CD1c-positive myeloid dendritic cell (primary cell): Measurements from ENCODE around the gene GTPBP8.
A peak's percentile ranks its signal among the peaks of the same experiment; 100 is the strongest.
"Not testable (repeated sequence)": the region's sequence is repeated elsewhere in the genome, so short reads cannot be mapped to it uniquely, and the experiment has no call there.

Experiments used
- DNase-seq: peaks from one replicate; pipeline ENCODE4 v3.0.0-alpha.2; 2016; ENCODE audit errors: extremely low spot score

The GTPBP8 gene

DNA sequence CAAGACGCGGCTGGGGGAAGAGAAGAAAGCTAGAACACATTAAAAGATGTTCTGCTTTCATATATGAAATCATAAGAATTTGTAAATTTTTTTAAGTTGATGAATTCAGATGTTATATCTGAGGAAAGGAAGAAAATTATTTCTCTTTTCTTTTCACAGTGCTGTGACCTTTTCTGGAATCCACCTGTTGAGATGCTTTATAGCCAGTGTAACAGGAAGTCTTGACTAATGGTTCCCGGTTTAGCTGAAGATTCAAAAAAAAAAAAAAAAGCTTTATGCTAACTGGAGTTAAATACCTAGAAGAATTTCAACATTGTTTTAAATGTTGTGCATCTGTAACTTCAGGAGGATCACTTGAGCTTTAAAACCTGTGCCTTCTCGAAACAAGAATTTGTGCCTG is 9.9 kb downstream of the GTPBP8 start:
- no peak for DNase-seq

DNA sequence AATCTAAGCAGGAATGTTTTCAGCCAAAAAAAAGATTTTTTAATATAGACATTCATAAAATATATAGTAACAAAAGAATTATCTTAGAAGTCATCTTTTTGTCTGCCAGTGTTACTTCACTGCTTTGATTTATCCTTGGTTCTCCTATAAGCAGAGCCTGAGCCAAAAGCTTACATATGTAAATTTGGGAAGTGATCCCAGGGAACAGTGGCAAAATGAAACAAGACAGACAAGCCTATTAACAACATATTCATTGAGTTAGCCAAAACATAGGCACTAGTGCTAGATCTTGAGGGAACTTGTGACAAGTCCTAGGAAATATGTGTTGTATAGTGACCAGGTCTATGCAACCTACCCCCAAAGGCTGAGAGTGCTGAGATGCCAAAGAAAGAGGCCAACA is 11.3 kb downstream of the GTPBP8 start:
- DNase-seq = peak; percentile 7

DNA sequence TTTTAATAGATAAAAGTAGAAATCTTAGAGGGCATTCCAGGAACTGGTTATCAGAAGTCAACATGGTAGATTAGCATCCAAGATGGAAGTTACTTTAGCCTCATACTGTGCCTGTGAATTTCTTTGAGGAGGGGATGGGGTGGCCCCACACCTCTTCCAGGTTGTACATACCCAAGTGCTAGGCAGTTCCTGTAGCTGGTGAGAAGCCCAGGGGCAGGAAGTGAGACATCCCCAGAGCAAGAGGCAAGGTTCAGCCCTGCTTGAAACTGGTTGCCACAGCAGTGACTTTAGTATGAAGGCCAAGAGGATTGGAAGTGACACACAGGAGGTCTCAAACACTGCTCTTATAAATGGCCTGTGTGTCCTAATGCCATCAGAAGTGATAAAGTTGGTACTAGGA is 11.9 kb downstream of the GTPBP8 start:
- DNase-seq = no peak

DNA sequence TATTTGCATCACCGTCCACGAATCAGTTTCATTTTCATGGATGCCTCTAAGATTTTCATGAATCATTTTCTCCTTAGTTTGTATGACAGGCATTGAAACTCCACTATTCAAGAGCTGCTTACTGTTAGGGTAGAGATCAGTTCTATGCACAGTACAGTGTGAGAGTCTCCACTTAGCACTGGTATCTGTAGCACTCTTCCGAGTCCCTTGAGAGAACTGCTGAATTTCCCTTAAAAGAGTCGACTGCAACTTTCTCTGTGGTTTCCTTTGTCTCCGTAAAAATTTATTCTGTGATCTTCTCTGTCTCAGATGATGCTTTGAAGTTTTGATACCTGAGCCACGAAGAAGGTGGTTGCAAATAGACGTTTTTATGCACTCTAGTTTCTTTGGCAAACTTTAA is 14.8 kb downstream of the GTPBP8 start:
- DNase-seq = no peak

DNA sequence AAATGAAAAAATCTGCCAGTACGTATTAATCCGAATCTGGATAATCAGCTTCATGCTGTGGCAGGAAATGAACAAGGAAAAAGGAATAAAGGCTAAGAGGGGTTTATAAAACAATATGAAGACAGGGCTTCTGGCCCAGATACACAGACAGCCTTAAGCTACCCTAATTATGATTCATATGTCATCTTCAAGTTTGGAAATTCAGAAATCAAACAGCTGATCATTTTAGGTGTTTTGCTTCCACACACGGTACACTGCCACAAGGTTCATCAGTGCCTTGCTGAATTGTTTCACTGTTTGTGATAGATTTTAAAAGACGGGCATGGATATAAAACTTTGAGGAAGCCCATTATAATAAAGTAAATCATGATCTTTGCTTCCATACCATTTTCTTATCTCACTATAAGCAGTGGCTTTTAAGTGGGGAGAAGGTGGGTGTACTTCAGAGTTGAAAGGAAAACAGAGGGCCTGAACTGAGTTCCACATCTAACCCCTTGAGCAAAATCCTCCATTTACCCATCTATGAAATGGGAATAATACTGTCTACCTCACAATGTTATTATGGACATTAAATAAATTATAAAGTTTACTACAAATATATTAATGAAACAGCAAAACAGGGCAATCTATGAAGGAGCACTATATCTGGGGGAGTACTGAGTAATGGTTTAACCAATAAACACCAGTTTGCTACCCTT is 15.7 kb downstream of the GTPBP8 start:
- DNase-seq = no peak

DNA sequence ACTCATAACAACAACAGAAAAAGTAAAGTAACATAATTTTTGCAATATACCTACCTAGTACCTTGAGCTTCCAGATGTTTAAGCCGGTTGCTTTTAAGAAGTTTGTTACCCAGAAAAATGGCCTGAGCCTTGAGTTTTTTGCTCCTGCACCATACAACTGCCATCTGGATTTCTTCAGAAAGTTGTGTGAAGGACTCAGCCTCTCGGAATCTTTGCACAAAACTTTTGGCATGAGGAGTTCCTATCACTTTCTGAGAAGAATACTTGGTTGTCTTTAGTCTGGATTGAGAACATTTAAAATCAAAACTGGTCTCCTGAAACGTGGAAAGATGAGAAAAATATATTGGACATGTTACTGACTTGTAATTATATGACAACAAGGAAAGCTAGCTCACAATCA is 17.3 kb downstream of the GTPBP8 start:
- DNase-seq = no peak

DNA sequence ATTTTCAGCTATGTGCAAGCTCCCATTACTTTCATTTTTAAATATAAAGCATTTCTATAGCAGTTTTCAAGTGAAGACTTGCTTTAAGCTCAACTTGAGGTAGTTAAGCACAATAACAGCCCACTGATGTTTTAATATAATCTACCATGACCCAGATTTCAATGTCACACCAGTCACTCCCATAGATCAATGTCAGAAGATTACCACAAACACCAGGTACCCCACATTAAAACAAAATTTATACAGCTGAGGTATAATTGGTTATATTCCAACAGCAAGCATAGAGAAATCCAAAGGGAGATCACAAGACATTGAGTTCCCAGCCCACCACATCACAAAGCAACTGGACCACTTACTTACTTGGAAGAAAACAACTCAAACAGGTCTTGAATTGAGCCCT is 22.8 kb downstream of the GTPBP8 start:
- DNase-seq = no peak

DNA sequence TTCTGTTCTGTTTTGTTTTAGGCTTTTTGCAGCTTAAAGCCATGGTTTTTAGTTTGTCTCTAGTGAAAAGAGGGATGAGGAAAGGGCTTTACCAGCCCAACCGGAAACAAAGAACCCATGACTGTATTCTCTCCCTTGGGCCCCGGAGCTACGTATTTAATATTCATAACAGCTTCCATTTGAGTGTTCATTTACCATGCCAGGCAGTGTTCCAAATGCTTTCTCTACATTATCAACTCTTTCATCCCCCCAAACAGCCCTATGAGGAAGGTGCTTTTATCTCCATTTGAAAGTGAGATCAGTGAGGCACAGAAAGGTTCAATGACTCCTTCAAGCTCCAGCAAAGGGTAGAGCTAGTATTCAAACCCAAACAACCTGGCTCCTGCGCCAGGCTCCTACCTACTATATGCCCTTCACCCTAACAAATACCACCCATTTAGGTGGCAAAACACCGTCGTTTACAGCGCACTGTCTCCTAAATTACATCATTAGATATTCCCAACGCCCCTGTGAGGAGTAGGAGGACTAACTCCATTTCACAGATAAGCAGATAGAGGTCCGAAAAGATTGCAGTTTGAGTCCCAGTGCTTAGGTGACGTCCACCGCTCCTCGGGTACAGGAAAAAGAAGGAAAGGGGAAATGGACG is 27.9 kb downstream of the GTPBP8 start:
- DNase-seq = peak; percentile 4

DNA sequence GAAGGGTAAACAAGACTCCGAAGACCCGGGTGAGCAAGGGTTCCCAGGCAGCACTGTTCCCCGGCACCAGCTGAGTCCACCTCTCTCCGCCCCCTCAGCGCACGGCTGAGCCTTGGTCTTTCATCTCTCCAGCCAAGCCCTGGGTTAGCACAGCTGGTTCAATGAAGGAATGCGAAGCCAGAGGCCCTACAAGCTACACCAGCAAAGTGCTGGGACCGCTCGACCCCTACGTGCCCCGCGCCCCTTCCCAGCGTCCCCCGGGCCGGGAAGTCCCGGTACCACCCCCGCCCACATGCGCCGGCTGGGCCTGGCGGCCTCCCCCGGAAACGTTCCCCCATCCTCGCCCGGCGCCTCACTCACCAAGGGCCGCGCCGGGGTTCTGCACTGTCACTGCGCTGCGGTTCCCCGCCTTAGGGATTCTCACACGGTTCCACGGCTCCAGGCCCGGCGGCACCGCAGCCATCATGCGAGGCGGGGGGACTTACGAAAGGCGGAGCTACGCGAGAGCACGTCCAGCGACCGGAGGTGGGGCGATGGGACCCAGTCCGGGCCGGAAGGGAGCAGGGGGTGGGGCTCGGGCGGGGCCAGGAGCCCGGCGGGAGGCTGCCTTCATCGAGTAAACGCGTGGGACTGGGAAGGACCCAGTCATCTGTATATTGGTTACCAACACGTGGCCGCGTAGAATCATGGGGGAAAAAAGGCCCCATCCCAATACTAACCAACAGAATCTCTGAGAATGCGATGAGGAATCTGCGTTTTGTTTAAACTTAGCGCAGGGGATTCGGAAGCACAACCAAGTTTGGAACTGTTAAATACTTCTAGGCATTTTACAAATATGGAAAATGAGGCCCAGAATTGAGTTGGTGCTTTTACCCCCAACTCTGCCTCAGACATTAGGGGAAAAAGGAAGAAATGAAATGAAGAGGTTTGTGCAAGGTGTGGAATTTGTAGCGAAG is 28.7 kb downstream of the GTPBP8 start:
- peak; percentile 90 for DNase-seq

DNA sequence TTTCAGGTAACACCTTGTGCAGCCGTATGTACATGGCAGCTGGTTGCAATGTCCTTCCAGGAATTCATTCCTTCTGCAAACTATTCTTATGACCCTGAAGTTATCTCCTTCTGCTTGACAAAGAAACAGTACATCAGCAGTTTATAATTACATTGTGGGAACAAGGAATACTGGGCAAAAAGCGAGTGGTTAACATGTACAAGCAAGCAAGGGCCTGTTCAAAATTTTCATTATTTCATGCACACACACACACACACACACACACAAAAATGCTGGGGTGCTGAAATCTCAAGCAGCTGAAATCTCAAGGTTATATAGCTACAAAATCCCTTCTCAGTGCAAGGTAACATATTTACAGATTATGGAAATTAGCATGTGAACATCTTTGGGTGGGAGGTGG is 30.7 kb downstream of the GTPBP8 start:
- no peak for DNase-seq

DNA sequence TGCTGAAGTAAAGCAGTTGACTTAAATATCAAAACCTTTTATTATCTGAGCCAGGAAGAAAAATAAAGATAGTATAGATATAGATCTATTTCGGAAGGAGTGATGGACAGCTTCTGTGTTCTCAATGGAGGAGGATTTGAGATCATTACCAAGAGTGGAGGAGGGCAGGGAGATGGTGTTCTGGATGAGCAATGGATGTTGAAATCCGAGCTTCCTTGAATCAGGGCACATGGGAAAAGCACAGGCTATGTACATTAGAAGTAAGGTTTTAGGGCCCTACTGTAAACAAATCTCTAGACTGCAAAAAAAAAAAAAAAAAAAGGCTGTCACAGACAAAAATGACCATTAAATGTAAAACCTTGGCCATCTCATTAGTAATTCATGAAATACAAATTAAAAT is 43.2 kb downstream of the GTPBP8 start:
- DNase-seq = no peak

DNA sequence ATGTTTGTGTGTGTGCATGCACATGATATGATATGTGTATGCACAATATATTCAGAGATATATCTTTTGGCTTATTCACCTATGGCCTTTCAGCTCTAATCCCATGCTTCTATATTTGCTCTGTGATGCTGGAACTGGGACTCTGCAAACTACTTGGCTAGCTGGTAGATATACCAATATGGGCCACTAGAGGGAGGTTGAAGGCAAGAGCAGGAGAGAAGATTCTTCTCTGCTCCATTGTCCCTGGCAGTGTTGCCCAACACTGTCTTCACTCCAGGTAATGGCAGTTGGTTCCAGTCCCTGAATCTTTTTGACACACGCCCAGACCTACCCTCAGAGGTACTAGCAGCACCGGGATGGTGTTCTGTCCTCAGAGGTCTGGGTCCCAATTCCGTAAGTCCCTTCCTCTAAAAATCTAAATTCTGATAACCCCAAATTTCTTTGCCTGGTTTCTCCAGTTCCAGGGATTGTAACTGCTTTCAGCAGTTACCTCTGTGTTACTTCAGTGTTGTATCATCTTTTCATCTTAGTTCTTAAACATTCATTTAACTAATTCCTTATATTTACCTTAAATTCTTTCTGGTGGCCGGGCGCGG is 44.7 kb downstream of the GTPBP8 start:
- peak; percentile 52 for DNase-seq

DNA sequence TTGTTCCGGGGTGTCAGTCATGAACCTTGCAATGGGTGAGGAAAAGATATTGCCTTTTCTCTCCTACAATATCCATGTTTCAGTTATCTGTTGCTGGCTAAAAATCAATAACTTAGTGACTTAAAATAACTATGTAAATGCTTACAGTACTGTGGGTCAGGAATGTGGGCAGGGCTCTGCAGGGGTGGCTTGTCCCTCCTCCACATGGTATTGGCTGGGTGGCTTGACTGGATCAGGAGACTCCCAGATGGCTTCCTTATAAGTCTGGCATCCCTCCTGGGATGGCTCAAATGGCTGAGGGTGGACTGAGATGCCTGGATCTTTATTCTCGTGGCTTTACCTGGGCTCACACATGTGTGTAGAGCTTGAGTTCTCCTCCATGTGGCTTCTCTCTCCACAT is 47.5 kb downstream of the GTPBP8 start:
- DNase-seq = no peak

DNA sequence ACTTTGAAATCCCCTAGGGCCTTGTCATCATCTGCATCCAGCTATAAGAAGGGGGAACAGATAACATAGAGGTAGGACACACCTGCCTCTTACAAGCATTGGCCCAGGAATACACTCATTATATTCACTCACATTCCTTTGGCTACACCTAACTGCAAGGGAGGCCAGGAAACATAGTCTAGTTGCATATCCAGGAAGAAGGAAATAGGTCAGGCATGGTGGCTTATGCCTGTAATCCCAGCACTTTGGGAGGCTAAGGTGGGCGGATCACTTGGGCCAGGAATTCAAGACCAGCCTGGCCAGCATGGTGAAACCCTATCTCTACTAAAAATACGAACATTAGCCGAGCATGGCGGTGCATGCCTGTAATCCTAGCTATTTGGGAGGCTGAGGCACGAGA is 48.8 kb downstream of the GTPBP8 start:
- DNase-seq = no peak

DNA sequence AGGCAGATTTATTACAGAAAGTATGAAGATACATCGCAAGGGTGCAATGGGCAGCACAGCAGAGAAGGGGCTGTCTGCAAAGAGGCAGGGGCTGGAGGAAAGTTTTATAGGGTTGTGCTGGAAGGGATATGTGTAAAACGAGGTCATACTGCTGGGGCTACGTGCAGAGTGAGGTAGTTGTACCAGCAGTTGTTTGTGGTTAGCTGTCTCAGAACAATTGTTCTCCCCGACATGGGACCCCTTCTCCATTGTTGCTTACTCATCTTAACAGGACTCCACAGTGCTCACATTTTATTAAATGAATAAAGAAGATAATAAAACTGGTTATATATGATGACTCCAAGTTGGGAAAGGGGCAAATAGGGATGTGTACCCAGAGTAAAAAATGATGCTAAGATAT is 49.4 kb downstream of the GTPBP8 start:
- DNase-seq = no peak

DNA sequence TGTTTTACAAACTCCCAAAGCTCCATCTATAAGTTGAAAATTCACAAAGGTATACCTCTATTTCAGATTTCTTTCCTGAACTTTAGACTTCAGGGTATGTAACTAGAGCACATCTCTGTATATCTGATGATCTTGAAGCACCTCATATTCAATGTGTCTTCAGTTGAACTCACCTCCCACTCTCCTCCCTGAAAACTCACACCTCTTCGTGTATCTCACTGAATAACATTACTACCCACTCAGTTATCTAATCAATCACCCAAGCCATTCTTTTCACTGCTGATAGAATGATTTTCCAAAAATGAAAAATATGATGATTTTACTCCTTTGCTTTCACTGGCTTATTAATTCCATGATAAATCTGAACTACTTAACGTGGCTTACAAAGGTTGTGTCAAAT is 52.9 kb downstream of the GTPBP8 start:
- no peak for DNase-seq

DNA sequence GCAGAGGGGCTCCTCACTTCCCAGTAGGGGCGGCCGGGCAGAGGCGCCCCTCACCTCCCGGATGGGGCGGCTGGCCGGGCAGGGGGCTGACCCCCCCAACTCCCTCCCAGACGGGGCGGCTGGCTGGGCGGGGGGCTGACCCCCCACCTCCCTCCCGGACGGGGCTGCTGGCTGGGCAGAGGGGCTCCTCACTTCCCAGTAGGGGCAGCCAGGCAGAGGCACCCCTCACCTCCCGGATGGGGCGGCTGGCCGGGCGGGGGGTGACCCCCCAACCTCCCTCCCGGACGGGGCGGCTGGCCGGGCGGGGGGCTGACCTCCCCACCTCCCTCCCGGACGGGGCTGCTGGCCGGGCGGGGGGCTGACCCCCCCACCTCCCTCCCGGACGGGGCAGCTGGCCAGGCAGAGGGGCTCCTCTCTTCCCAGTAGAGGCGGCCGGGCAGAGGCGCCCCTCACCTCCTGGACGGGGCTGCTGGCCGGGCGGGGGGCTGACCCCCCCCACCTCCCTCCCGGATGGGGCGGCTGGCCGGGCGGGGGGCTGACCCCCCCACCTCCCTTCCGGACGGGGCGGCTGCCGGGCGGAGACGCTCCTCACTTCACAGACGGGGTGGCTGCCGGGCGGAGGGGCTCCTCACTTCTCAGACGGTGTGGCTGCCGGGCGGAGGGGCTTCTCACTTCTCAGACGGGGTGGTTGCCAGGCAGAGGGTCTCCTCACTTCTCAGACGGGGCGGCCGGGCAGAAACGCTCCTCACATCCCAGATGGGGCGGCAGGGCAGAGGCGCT is 55.6 kb downstream of the GTPBP8 start:
- DNase-seq = not testable (repeated sequence)

DNA sequence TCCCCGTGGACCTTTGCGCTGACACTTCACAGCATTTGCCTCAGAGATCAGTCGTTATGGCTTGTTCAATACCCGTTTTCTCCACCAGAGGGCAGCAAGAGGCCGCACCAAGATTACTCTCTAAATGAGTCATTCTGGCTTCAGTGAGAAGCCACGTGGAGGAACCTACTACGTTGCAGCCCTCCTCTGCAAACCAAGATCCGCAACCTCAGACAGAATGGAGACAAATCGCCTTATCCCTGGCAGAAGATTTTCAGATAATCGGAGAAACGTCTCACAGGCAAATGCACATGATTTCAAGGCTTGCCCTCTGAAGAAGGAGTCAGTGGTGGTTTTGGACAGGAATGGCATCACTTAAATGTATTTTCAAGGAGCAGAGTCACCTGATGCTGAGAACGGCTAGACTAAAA is 60.5 kb downstream of the GTPBP8 start:
- peak; percentile 97 for DNase-seq
